IMR-90 (cell line): ENCODE data around the gene HMGN2. TPM values are rescaled to one million over a fixed set of nuclear protein-coding genes. Genes with fewer than 3 reads are reported as not detected.

Source experiments
- ATAC-seq: fragments of 200-7000 bp; cut with Tn5 transposase; 2 replicates; pipeline ENCODE4 v1.9.1; 2020; ENCODE audit warnings: low read depth, mild to moderate bottlenecking, moderate library complexity
- BruUV-seq: library from RNA; stranded (reverse); fragments of 400-500 nt; replicated peaks from 2 replicates; lab custom pipeline; 2021; lab: Mats Ljungman, UMichigan
- CTCF ChIA-PET: fragments of 300-600 bp; formaldehyde crosslinking; extraction: SDS; loops from one replicate; lab custom pipeline; 2021; ENCODE audit warnings: antibody characterized with exemption; lab: Yijun Ruan, JAX
- POLR2A ChIA-PET: fragments of 300-600 bp; sonication (Branson Sonifier 250); formaldehyde crosslinking; loops from one replicate; lab custom pipeline; 2022; ENCODE audit warnings: antibody characterized with exemption; ENCODE audit not compliant: unreplicated experiment; lab: Charles Lee
- DNase-seq: peaks from one replicate; pipeline ENCODE4 v3.0.0; 2013
- H2AFZ ChIP-seq: replicated peaks from 2 replicates; pipeline ENCODE3; 2013; ENCODE audit warnings: low read length, mild to moderate bottlenecking; ENCODE audit not compliant: poor library complexity
- H2AK5ac ChIP-seq: 2 replicates; pipeline ENCODE4 v1.6.1; 2013; ENCODE audit warnings: low read depth, low read length, inconsistent platforms
- H2AK9ac ChIP-seq: replicated peaks from 2 replicates; pipeline ENCODE3; 2013; ENCODE audit warnings: mild to moderate bottlenecking, low read depth, low read length, moderate library complexity; ENCODE audit not compliant: poor library complexity
- H2BK120ac ChIP-seq: 2 replicates; pipeline ENCODE4 v1.6.1; 2013; ENCODE audit warnings: low read depth, low read length, inconsistent platforms
- H2BK15ac ChIP-seq: 3 replicates; pipeline ENCODE4 v1.6.1; 2013; ENCODE audit warnings: low read depth, low read length, inconsistent platforms
- H2BK20ac ChIP-seq: 2 replicates; pipeline ENCODE4 v1.6.1; 2013; ENCODE audit warnings: low read depth, mild to moderate bottlenecking, inconsistent platforms, low read length, moderate library complexity
- H2BK5ac ChIP-seq: 2 replicates; pipeline ENCODE4 v1.6.1; 2013; ENCODE audit warnings: mild to moderate bottlenecking, low read depth, low read length, inconsistent platforms; ENCODE audit not compliant: poor library complexity, severe bottlenecking
- H3K14ac ChIP-seq: replicated peaks from 2 replicates; pipeline ENCODE4 v1.6.1; 2013; ENCODE audit warnings: low read depth, low read length, inconsistent platforms
- H3K18ac ChIP-seq: 2 replicates; pipeline ENCODE4 v1.6.1; 2013; ENCODE audit warnings: low read depth, low read length, control low read depth
- H3K23ac ChIP-seq: 2 replicates; pipeline ENCODE4 v1.6.1; 2013; ENCODE audit warnings: low read depth, low read length, inconsistent platforms
- H3K27ac ChIP-seq: 2 replicates; pipeline ENCODE4 v1.5.1; 2013; ENCODE audit warnings: mild to moderate bottlenecking, control low read depth, low read length; ENCODE audit not compliant: insufficient read depth
- H3K27me3 ChIP-seq: 2 replicates; pipeline ENCODE4 v1.6.1; 2013; ENCODE audit warnings: low read length; ENCODE audit not compliant: control insufficient read depth, insufficient read depth
- H3K36me3 ChIP-seq: 2 replicates; pipeline ENCODE4 v1.6.1; 2013; ENCODE audit warnings: low read length, mixed read lengths; ENCODE audit not compliant: control insufficient read depth, insufficient read depth
- H3K4ac ChIP-seq: 2 replicates; pipeline ENCODE4 v1.6.1; 2013; ENCODE audit warnings: low read depth, low read length, inconsistent platforms
- H3K4me1 ChIP-seq: 2 replicates; pipeline ENCODE4 v1.6.1; 2013; ENCODE audit warnings: low read length, mixed read lengths; ENCODE audit not compliant: control insufficient read depth, insufficient read depth
- H3K4me2 ChIP-seq: 2 replicates; pipeline ENCODE4 v1.6.1; 2013; ENCODE audit warnings: low read depth, mild to moderate bottlenecking, control low read depth, low read length, moderate library complexity
- H3K4me3 ChIP-seq: 2 replicates; pipeline ENCODE4 v1.5.1; 2013; ENCODE audit warnings: low read depth, mild to moderate bottlenecking, control low read depth, low read length, moderate library complexity; ENCODE audit not compliant: insufficient read depth
- H3K56ac ChIP-seq: 2 replicates; pipeline ENCODE4 v1.6.1; 2013; ENCODE audit warnings: low read length, inconsistent platforms; ENCODE audit not compliant: insufficient read depth; ENCODE audit errors: extremely low read depth
- H3K79me1 ChIP-seq, 2 experiments: 2 replicates each; pipeline ENCODE4 v1.6.1; 2013; ENCODE audit warnings: low read length in 2 of 2, inconsistent platforms in 1 of 2, low read depth in 1 of 2
- H3K9ac ChIP-seq: 2 replicates; pipeline ENCODE4 v1.6.1; 2013; ENCODE audit warnings: low read depth, low read length, control low read depth
- H3K9me1 ChIP-seq: 2 replicates; pipeline ENCODE4 v1.6.1; 2013; ENCODE audit warnings: low read length, inconsistent platforms; ENCODE audit not compliant: insufficient read depth
- H3K9me3 ChIP-seq: 2 replicates; pipeline ENCODE4 v1.6.1; 2013; ENCODE audit warnings: low read length; ENCODE audit not compliant: control insufficient read depth, insufficient read depth
- H4K20me1 ChIP-seq: 2 replicates; pipeline ENCODE4 v1.6.1; 2013; ENCODE audit warnings: low read length, inconsistent platforms; ENCODE audit not compliant: insufficient read depth
- H4K5ac ChIP-seq: 2 replicates; pipeline ENCODE4 v1.6.1; 2013; ENCODE audit warnings: mild to moderate bottlenecking, low read depth, low read length, control low read depth
- H4K8ac ChIP-seq, 2 experiments: 2 replicates each; pipeline ENCODE4 v1.6.1; 2013; ENCODE audit warnings: low read depth in 2 of 2, low read length in 2 of 2, control low read depth in 1 of 2, inconsistent platforms in 1 of 2
- H4K91ac ChIP-seq: 2 replicates; pipeline ENCODE4 v1.6.1; 2013; ENCODE audit warnings: low read depth, low read length, inconsistent platforms; ENCODE audit not compliant: insufficient read depth
- CEBPB ChIP-seq: IDR thresholded peaks from 2 replicates; pipeline ENCODE4 v1.6.1; 2012; ENCODE audit warnings: low read depth, low read length, improper control_type of control experiment
- CHD1 ChIP-seq: IDR thresholded peaks from 2 replicates; pipeline ENCODE4 v1.6.1; 2012; ENCODE audit warnings: low read depth, low read length, improper control_type of control experiment
- CTCF ChIP-seq: conservative IDR thresholded peaks from 2 replicates; pipeline ENCODE4 v1.5.1; 2012; ENCODE audit warnings: mild to moderate bottlenecking, low read depth, low read length, improper control_type of control experiment
- ELK1 ChIP-seq: fragments of 150-350 bp; IDR thresholded peaks from 2 replicates; pipeline ENCODE4 v1.6.1; 2016; ENCODE audit warnings: low read depth, mild to moderate bottlenecking, low read length, moderate library complexity, borderline replicate concordance
- FOS ChIP-seq: fragments of 150-350 bp; IDR thresholded peaks from 2 replicates; pipeline ENCODE4 v1.6.1; 2016; ENCODE audit warnings: low read depth, low read length
- MXI1 ChIP-seq: IDR thresholded peaks from 2 replicates; pipeline ENCODE4 v1.6.1; 2012; ENCODE audit warnings: low read depth, mild to moderate bottlenecking, low read length, moderate library complexity, borderline replicate concordance
- NFE2L2 ChIP-seq: fragments of 150-350 bp; IDR thresholded peaks from 2 replicates; pipeline ENCODE4 v1.6.1; 2016; ENCODE audit warnings: low read depth, mild to moderate bottlenecking, low read length
- RAD21 ChIP-seq: IDR thresholded peaks from 2 replicates; pipeline ENCODE4 v1.6.1; 2012; ENCODE audit warnings: low read length, improper control_type of control experiment
- RCOR1 ChIP-seq: IDR thresholded peaks from 2 replicates; pipeline ENCODE4 v1.6.1; 2012; ENCODE audit warnings: mild to moderate bottlenecking, low read length, improper control_type of control experiment; ENCODE audit not compliant: insufficient replicate concordance
- RFX5 ChIP-seq: IDR thresholded peaks from 2 replicates; pipeline ENCODE4 v1.8.0; 2012; ENCODE audit warnings: low read depth, mild to moderate bottlenecking, low read length, moderate library complexity
- SMC3 ChIP-seq: fragments of 150-350 bp; IDR thresholded peaks from 2 replicates; pipeline ENCODE4 v1.6.1; 2016; ENCODE audit warnings: low read depth, mild to moderate bottlenecking, antibody characterized with exemption, low read length, moderate library complexity
- USF2 ChIP-seq: fragments of 150-350 bp; IDR thresholded peaks from 2 replicates; pipeline ENCODE4 v1.6.1; 2017; ENCODE audit warnings: mild to moderate bottlenecking, antibody characterized with exemption, low read length, low read depth
- WGBS, 2 experiments: methylation state at CpG; one replicate each; pipeline versions ENCODE4 v1.1.5 to v1.1.7; 2013; ENCODE audit warnings: missing lambda C conversion rate in 2 of 2; ENCODE audit not compliant: insufficient read length in 1 of 2; ENCODE audit errors: extremely low coverage in 2 of 2; 5-methylcytosine and 5-hydroxymethylcytosine counted together
- dilution Hi-C: fragments of 300-500 bp; cut with HindIII; formaldehyde crosslinking; loops from one replicate; pipeline ENCODE4 v1.14.3; 2018; ENCODE audit warnings: low sequenced_read_pairs; ENCODE audit not compliant: unreplicated experiment
- in situ Hi-C: fragments of 300-500 bp; cut with MboI; formaldehyde crosslinking; loops from 3 replicates; pipeline ENCODE4 v1.14.3; 2019; ENCODE audit warnings: low sequenced_read_pairs, inconsistent platforms, mixed read lengths
- intact Hi-C: fragments of 100-400 bp; cut with micrococcal nuclease; formaldehyde crosslinking; loops from 2 replicates; pipeline ENCODE4 v1.10.0; 2022
- polyA plus RNA-seq, 3 experiments: library from polyadenylated mRNA; depleted of rRNA; stranded (reverse); fragments of >200 nt; gene quantifications; 2 replicates each; pipeline ENCODE4 v1.2.3, GENCODE V29; 2012; ENCODE audit warnings: low replicate concordance in 1 of 3
- total RNA-seq: library from RNA; depleted of rRNA; stranded (reverse); fragments of >200 nt; gene quantifications from 2 replicates; pipeline ENCODE4 v1.2.3, GENCODE V29; 2012

The HMGN2 gene
- total and polyA plus RNA-seq, 2 of the 4 experiments (the other 2 are of a cell fraction): 367 to 505 TPM

GRCh38 chr1:26476958-26477357 lies 4.7 kb downstream of the HMGN2 start:
- ChIA-PET CTCF (interaction anchor here (0.5 kb wide), 1 partner anchor 11 kb away, joined by 3 read pairs; no protein-coding TSS in a partner anchor), POLR2A (no interaction called here)
- Histone ChIP-seq H2AK5ac (no peak overlapping the region), H3K79me1 (peaks cover 15 to 38% of the 10 kb centered on the region in 2 experiments), H3K4me2 (no peak overlapping the region), H2BK20ac (no peak overlapping the region), H4K20me1 (peaks cover 22% of the 10 kb centered on the region; the same call in 1 of the 2 replicates), H3K4me3 (no peak overlapping the region), H2BK120ac (no peak overlapping the region), H4K8ac (no peak overlapping the region), H2AK9ac (no peak overlapping the region), H3K9ac (no peak overlapping the region), H3K9me1 (peaks cover 3% of the 10 kb centered on the region; the same call in 1 of the 2 replicates), H3K18ac (no peak overlapping the region), H3K4me1 (peaks cover 4% of the 10 kb centered on the region), H3K14ac (no peak overlapping the region), H4K91ac (no peak overlapping the region), H3K4ac (no peak overlapping the region), H3K23ac (no peak overlapping the region), H3K27me3 (no peaks in the 10 kb centered on the region), H3K36me3 (peaks cover 20% of the 10 kb centered on the region), H2BK15ac (no peak overlapping the region), H4K5ac (no peak overlapping the region), H3K27ac (no peak overlapping the region), H3K9me3 (no peaks in the 10 kb centered on the region), H3K56ac (no peak overlapping the region), H2BK5ac (no peak overlapping the region), H2AFZ (no peak overlapping the region)
- no peak for DNase-seq
- intact Hi-C loops: no loop called here
- ATAC-seq: no peak
- no peak for TF ChIP-seq ELK1
- no peak for TF ChIP-seq NFE2L2
- TF ChIP-seq FOS: no peak
- no peak for TF ChIP-seq RCOR1
- TF ChIP-seq MXI1: no peak
- no peak for TF ChIP-seq USF2
- TF ChIP-seq CEBPB: no peak
- TF ChIP-seq CTCF: no peak
- TF ChIP-seq CHD1: no peak
- no peak for TF ChIP-seq RFX5
- TF ChIP-seq SMC3: no peak
- no peak for TF ChIP-seq RAD21
- BruUV-seq: no TSS peak
- dilution Hi-C loops: no loop called here
- in situ Hi-C loops: no loop called here
- WGBS, 2 experiments: no CpG with 5 or more reads among the region's 4 CpGs
